Measurements from ENCODE around the gene TAF1B.

TAF1B gene

DNA sequence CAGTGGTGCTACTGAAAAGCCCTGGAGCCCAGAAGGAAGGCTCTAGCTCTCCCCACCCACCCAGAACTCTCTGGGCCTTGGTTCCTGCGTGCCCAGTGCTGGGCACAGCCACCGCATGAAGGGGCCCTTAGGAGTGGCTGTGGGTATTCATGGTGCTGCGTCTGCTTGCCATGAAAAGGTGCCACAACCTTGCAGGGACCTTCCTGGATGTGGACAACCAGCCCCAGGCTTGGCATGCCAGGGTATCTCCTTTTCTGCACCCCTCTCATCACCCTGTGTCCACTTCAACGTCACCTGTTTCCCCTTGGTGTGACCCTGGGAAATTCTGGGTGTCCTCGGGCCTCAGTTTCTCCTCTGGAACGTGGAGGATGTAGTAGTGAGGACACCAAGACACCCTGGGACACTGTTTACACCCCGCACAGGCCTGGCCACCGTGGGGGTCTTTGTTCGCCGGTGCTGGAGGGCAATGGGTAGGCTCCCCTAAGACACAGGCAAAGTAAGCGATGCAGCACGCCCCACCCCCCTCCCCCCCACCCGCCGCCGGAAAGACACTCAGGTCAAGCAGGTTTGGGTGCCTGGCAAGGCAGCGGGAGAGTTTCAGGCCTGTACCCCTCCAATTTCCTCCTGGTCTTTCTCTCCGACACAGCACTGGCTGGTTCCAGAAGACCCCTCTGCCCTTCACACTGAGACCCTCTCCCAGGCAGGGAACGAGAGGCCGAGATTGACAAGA, 34.8 kb upstream of the TAF1B start:
- DNase-seq: peak in 1 of 2 donors; percentile 0

DNA sequence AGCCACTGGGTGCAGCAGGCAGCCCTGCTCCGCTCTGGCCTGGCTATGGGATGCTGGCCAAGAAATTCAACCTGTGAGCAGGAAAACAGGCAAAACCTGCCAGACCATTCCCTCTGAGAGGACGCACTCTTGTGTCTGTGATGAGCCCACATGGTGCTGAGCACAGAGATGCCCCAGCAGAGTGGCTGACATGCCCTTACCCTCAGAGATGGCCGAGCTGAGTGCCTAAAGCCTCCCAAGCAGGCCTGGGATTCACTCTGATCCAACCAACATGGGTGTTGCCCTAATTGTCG, 34.3 kb upstream of the TAF1B start:
- DNase-seq: peak in 1 of 2 donors; percentile 5

DNA sequence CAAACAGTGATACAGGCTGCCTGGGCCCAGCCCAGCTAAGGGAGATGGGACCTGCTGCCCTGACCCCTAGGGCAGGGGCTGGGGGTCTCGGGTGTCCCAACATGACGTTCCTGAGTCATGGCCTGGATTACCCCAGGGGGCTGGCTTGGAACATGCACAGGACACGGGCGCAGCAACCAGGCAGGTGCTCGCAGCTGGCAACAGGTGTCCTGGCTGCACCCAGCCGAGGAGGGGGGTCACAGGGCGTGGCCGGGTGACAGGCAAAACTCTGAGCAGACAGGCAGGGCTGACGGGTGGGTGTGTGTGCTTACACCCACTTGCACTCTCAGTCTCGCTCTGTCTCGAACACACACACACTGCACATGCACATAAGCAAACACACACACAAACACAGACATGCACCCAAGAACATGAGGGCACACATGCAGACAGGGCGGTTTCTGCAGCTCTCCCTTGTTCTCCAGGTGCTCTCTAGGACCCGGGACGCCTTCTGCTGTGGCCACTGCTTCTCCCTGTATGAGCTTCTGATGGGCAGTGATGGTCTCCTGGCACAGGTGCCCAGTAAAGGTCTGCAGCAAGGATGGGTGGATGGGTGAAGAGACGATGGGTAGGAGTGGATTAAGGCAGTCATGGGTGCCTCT, 33.7 kb upstream of the TAF1B start:
- DNase-seq: peak in 1 of 2 donors; percentile 7

DNA sequence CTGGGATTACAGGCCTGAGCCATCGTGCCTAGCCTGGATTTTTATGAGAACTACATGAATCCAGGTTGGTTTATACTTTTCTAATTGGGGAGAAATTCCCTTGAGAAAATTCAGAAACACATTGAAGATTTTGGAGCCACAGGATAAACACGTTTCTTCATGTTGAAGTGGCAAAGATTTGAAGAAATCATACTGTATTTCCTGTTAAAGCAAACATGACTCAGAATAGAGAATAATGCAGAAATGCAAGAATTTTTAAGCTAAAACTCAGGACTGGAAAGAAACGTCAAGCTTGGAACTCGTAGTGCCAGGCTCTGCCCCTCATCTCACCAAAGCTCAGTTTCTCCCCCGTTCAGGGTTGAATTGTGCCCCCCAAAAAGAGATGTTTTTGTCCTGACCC, 32.1 kb upstream of the TAF1B start:
- DNase-seq: no peak

DNA sequence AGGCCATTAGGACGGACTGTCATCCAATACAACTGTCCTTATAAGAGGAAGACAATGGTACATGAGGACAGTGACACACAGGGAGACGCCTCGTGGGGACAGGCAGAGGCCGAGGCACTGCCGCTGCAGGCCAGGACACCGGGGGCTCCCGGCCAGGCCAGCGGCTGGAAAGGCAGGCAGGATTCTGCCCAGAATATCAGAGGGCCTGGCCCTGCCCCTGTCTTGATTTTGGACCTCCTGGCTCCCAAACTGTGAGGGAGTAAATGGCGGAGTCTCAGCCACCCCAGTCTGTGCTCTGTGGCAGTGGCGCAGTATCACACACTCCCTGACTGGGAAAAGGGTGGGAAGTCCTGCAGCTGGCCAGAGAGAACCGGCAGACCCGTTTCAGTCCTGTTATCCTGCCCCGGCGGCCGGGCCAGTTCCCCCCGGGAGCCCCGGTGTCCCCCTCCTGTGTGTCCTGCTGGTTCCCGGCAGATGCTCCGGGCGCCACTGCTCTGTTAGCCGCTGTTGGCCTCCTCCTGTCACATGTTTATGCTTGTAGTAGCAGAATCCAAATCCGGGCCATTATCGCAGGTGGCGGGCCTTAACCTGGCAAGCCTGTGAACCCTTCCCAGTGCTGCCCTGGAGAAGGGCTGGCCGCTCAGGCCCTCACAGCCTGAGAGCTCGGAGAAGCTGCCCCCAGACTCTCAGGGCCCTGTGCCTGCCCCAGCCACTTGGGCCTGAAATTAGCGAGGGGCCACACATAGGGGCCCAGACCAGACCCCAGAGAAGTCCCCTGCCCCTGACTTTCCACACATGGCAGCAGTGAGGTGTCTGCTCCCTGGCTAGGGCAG, 31.4 kb upstream of the TAF1B start:
- DNase-seq: peak in 1 of 2 donors; percentile 7

DNA sequence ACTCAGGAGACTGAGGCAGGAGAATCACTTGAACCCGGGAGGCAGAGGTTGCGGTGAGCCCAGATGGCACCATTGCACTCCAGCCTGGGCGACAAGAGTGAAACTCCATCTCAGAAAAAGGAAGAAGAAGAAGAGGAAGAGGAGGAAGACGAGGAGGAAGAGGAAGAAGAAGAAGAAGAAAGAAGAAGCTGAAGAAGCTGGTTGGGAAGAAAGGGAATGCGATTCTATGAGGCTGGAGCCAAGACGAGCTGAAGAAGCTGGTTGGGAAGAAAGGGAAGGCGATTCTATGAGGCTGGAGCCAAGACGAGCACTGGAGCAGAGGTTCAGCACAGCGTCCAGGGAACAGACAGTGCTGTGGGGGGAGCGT, 30.3 kb upstream of the TAF1B start:
- DNase-seq: no peak

DNA sequence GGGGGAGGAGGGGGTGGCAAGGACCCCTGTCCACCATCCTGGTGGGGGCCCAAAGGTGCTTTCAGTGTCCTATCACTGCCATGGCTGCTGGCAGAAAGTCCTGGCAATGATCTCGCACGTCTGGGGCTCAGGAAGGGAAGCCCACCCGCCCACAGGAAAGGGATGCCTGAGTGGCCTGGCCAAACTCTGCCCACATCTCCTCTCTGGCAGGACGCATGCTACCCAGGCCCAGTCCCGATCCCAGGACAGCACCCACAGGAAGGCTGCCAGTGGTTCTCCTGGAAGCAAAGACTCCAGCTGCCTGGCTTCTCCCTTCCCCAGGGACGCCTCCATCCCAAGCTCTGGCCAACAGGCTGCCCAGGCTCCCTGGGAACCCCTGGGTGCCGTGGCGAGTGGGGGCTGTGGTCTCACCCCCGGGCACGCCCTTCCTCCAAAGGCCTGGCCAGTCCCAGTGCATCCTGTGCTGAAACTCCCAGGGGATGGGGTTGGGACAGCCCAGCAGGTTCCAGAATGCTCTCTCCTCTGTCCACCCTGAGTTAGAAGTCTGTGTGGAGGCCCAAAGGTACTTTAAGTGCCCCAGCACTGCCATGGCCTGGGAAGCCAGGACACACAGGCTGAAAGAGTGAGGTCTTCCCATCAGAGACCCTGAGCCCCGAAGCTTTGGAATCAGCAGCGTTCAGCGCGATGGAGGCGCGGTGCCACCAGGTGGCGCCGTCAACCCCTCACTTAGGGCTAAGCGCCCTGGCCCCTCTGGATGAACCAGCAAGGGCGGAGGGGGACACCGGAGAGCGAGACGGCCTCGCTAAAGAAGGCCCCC, 29.8 kb upstream of the TAF1B start:
- peak; percentile 62 to 63 for DNase-seq

DNA sequence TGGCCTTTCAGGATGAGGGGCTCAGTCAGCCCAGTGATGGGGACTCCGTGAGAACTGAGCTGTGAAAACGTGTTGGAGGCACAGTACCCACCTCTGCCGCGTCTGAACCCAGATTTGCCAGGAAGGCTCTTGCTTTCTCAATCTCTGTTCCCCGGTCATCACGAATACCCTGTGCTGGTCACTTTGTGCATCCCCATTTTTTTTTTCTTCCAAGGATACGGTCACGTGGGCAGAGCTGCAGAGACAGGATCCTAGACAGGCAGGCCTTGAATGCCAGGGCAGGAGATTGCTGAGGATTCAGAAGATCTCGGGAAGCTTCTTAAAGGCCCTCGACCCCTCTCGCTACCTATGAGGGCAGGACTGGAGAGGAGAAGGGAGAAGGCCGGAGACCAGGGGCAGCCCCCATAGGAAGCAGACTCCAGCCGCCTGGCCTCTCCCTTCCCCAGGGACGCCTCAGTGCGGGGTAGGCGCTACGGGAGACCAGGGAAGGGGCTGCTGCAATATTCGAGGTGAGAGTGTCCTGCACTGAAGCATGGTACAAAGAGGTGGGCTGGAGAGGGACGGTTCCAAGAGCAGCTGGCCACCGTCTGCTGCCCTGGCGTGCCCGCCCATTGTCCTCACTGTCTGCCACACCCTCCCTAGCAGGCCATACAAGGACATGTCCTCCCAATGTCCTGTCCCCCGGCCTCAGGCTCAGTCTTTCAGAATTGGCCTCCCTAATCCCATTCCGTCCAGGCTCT, 29.0 kb upstream of the TAF1B start:
- peak in 1 of 2 donors; percentile 2 for DNase-seq

DNA sequence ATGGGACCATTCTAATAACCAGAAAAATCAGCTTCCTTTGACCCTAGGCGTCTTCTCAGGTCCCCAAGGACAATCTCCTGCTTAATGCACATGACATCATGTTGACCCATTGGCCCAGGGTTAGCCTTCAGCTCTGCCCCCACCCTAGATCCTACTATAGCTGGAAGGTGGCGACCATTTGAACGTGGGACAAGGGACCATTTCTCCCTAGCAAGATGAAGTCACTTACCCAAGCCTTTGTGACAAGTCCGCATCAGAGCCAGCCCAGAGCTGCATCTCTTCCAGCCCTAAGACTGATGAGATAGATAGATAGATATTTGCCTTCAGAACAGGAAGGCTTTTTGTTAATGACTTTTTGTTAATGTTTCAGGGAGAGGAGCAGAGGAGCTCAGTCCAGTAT, 28.2 kb upstream of the TAF1B start:
- DNase-seq: no peak

DNA sequence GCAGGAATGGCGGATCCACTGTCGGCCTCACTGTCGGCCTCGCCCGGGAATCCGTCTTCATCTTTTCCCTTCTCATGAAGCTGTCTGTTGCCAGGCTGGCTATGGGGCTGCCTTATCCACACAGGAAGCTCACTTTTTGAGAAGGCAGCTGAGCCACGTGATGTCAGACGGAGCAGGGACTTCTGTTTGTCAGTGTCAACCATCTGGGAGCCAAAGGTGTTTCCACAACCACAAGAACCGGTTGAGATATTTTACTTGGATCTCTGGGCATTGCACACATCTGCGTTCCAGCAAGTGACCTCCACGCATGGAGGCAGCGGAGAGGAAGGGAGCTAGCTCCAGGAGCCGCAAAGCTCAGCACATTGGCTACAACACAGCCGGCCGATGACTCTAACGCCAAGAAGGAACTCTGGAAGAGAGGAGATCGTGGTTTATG, 27.4 kb upstream of the TAF1B start:
- DNase-seq: peak in 1 of 2 donors; percentile 10

DNA sequence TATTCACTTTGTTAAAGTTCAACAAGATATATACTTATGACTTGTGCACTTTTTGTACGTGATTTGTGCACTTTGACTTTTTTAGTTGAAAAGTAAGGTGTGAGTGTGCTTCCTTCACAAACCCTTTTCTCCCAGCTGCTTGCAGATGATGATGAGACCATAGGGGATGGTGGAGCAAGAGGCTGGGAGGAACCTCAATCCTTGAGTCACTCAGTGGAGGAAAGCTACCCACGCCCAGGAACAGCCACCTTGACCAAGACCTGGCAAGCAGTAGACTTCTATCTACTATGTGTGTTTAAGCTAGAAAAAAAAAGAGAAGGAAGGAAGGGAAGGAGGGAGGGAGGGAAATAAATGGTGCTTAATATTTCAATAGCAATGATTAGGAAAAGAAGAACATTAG, 25.2 kb upstream of the TAF1B start:
- DNase-seq: no peak

DNA sequence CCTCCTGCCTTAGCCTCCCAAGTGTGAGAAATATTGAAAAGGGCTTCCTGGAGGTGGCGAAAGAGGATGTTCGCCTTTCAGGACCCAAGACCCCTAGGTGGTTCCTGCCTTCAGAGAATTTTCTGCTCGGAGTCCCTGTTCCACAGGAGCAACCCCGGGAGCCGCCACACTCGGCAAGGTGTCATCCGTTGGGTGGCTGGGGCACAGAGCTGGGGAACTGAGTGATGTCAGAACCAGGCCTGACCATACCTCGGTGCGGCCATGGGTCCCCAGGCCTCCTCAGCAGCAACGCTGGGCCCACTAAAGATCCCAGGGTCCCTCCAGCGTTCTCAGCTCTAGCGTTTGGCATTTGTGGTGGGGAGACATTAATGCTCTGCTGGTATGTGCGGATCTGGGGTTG, 23.7 kb upstream of the TAF1B start:
- DNase-seq: no peak

DNA sequence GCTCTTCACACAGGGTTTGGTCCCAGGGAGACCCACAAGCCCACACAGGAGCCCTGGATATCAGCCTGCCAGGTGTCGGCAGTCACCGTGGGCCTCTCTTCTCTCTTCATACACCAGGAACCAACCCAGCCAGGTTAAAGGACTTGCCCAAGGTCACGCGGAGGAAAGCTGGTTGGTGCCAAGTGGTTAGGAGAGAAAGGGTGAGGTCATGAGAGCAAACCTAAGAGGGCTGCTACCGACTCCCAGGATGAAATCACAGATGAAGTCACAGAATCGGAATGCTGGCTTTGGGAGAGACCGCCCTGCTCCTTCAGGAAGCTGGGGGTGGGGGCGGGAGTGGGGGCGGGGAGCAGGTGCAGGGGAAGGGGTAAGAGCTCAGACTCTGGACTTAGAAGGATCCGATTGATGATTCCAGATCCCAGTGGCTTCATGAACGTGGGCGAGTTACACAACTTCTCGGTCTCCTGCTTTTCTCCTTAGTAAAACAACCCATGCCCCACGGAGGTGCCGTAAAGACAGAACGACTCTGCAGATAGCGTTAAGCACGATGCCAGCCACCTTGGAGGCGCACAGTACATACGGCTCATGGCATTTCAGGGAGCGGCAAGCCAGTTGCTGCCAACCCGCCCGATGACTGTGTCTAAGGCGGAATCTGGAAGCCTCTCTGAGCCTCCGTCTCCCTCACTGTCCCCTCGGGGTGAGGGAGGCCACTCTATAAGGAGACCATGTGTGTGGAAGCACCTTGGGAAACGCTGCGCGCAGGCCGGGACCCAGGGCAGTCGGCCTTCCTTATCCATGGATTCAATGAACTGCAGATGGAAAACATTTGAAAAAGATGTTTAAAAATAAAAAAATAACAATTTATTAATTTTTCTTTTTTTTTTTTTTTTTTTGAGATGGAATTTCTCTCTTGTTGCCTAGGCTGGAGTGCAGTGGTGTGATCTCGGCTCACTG, 23.0 kb upstream of the TAF1B start:
- peak in 1 of 2 donors; percentile 9 for DNase-seq

DNA sequence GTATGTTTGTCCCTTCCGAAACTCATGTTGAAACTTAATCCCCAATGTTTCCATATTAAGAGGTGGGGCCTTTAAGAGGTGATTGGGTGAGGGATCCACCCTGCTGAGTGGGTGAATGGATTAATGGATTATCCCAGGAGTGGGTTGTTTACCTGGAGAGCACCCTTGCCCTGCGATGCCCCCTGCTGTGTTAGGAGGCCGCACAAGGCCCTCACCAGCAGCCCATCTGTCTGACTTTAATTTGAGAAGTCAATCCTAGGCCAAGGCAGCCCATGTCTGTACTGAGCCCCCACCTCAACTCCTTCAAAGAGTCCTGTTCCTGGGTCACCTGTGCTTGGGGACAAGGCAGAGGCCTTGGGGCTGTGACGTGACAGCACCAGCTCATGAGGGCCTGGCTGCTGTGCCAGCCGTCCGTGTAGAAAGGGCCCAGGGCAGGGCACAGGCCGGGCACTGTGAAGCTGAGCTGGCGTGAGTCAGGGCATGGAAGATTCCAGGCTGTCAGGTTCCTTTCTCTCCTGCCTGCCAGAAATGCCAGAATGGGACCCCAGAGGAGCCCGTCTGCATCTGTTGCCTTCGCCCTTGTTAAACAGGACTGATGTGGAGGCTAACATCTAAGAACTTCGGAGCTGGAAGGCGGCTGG, 21.3 kb upstream of the TAF1B start:
- DNase-seq: no peak

DNA sequence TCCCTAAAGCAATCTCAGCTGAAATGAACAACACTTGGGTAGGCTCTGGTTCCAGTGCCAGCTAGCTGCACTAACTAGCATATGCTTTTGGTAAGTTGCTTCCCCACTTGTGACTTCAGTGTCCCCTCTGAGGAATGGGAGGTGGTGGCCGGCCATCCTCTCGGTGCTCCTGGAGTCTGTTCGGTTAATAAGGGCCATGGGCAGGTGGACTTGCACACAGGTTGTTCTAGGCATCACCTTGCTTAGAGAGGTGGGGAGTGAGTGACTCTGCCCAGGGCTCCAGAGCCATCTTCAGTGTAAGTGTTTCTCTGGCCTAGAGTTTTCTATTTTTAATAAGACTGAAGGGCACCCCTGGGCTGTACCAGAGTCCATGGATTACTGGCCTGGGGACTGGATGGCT, 18.8 kb upstream of the TAF1B start:
- DNase-seq: no peak

DNA sequence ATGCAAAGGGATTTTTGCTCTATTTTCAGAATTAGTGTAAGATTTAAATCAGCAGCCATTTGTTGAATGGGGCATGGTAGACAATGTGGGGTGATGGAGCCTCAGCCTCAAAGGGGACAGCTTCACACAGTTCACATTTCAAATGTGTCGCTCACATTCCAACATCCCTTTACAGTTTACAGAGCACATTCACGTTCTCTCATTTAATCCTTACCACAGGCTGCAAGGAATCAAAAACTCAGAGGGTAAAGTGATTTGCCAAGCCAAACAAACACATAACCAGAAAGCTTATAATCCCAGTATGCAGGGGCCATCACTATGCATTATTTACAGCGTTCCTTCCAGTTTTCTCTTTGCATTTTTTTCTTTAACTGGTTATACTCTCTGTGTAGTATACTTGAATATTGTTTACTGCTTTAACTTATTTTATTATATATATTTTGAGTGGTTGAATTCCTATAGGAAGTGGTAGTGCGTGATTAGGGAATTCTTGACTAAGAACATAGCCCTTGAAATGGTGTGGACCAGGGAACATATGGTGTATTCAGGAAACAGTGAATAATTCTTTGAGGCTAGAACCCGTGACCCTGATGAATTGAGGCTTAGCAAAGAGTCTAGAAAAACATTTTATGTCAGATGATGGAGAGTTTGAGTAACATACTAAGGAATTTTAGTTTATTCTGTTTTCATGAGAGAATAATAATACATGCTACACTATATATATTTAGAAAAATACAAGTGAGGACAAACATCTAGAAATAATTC, 18.1 kb upstream of the TAF1B start:
- DNase-seq: no peak

DNA sequence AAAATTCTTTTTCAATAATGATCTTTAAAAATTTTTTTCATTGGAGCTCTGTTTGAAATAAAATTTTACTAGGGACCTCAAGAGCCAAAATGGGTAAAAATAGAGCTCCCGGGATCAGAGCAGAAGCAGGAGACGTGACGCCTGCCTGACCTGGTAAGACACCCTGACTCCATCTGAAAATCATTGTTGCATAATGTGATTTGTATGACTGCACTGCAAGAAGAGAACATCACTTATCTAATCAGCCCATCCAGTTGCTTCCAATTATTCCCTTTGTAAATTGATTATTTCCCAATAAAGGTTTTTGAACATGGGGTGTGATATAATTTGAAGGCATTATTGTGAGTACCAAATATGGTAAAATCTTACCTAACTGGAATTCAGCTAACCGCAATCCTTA, 17.1 kb upstream of the TAF1B start:
- no peak for DNase-seq

DNA sequence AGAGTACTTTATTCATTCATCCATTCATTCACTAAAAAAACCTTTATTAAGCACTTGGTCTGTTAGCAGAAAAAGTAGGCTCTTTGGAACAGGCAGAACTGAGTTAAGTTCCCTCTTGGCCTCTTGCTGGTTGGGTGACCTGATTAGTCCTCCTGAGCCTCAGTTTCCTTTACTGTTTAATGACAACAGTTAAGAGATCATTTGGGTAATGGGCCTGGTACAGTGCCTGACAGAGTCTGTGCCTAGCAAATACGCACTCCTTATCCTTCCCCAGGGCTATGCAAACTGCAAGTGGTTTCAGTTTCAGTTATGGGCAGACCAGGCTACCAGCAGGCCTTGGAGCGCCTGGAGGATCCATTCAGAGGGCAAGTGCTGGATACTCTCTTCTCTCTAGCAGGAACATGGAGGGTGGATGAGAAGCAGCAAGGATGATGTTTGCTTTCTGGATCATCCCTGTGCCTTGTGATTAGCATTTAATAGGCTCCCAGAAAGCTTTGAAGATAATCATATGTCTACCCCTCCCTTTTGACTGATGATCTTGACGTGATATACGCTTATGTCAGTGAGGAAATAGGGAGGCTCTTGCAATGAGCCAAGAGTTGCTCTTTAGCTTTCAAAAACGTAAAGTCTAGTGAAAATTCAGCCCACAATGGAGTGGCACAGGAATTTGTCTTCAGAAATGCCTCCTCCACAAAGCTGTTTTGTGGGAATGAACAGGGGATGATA, 12.4 kb upstream of the TAF1B start:
- DNase-seq: no peak

DNA sequence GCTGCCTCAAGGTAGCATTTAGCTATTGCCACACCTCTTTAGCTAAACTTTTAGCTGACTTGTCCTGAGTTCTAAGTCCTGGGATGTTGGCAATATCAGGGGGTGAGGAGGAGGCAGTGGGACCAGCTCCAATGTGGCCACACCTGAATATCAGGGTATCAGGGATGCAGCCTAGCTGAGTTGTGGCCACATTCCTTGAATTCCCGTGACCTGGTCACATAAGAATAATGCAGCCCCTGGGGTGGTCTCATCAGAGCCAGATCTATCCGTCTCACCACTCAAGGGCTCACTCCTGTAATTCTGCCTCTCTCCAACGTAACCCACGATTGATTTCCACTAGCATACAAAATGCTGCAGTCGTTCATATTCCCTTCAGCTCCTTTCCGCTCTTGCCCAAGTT, 11.6 kb upstream of the TAF1B start:
- no peak for DNase-seq

All from CD4-positive, alpha-beta T cell treated with Interleukin-4 for 1 hour (primary cell).